GM21367 (cell line): ENCODE results near the gene KLF14.
"Not testable (repeated sequence)": the region's sequence is repeated elsewhere in the genome, so short reads cannot be mapped to it uniquely, and the experiment has no call there.

Source experiments
- ATAC-seq: cut with Tn5 transposase; IDR thresholded peaks from one replicate; pipeline ENCODE4 v1.9.1; 2021; ENCODE audit not compliant: unreplicated experiment

KLF14 gene

DNA sequence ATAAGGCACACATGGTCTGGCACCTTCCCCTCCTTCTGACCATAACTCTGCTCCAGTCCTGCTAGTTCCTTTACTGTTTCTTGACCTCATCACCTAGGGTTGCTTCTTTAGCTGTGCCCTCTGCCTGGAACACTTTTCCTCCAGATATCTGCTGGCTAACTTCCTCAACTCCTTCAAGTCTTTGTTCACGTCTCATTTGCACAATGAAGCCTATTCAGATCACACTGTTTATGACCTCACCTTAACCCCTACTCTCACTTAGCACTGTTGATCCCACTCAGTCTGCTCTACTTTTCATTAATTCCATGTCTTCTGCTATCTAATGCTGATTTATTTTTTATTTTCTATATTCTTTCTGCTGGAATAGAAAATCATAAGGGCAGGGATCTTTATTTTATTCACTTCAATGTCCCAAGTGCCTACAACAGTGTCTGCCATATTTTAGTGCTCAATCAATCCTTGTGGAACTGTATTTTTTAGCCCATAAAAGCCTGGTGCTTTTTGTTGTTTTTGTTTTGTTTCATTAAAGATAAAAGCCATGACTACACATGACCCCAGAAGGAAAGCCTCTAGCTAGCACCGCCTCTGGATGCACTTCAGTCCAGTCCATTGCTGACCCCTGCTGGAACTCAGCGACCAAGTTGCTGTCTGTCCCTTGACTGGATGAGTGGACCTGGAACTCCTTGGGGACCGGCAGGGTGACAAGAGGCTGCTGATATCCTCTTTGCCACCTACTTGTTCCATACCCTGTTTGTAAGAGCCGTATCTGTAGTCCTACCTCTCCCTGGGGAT is 12.3 kb downstream of the KLF14 start:
- no peak for ATAC-seq

DNA sequence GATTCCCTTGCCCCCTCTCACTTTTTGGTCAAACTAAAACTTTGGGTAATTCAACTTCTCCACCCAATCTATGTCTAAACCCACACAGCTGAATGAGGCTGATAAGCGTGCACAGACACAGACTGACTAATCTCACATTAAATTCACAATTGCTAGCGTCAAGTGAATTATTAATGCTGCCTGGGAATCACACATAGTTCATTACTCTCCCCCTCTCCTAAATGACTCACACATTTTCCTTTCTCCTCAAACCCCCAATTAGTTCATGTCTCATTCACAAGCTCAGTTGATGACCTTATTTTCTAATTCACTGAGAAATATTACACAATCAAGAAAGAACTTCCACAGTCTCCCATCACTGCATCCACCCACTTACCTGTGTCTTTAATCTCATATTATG is 14.5 kb downstream of the KLF14 start:
- no peak for ATAC-seq

DNA sequence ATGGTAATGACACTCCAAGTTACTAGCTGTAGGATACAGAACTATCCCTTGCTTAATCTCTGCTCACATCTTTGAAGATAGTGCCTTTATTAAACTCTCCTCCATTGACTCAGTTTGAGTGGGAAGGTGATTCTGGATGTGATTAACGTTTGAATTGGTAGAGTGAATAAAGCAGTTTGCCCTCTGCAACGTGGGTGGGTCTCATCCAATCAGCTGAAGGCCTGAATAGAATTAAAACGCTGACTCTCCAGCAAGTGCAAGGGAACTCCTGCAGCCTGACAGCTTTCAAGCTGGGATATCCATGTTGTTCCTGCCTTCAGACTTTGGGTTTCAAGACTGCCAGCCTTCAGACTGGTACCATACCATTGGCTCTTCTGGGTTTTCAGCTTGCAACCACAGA is 21.6 kb downstream of the KLF14 start:
- no peak for ATAC-seq

DNA sequence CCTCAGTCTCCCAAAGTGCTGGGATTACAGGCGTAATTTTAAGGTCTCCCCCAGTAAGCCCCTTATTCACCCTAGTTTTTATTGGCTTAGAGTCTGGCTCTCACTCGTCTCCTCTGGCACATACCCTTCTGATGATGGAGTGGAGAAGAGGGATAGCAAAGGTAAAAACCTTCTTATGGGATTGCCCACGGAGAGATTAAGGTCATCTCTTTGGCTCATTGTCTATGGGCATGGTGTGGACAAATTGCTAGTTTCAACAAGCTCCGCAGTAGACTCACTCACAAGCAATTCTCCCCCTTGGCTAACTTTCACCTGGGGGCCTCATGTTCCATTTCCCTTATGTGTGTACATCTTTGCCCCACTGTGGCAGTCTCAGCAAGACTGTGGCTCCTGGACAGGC is 25.2 kb downstream of the KLF14 start:
- ATAC-seq = no peak

DNA sequence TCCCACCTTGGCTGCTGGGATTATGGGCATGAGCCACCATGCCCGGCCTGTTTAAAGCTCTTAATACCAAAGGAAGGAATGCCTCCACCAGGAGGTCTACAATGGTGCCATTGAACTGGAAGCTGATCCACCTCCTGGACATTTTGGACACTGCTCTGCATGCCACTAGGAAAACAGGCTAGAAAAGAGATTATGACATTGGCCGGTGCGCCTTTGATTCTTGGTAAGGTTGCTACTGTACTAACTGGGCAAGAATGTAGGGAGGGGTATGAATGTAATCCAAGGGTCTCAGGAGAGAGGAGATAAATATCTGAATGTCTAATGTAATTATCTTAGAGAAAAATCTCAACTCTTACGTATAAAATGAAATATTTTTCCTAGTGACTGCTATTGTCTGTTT is 26.0 kb downstream of the KLF14 start:
- ATAC-seq = no peak

DNA sequence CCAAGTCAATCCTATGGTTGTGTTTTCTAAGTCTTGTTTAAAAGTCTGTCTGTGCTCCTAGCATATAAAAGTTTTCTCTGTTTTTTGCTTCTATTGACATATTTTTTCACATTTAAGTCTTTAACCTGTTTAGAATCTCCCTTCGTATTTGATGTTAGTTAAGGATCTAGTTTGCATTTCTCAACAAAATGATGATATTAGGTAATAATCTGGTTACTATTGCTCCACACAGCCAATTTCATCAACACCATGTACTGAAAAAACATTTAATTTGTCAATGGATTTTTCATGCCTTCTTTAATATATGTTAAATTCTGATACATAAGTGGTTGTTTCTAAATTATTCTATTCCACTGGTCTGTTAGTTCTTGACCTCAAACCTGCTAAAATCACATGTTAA is 30.2 kb downstream of the KLF14 start:
- no peak for ATAC-seq

DNA sequence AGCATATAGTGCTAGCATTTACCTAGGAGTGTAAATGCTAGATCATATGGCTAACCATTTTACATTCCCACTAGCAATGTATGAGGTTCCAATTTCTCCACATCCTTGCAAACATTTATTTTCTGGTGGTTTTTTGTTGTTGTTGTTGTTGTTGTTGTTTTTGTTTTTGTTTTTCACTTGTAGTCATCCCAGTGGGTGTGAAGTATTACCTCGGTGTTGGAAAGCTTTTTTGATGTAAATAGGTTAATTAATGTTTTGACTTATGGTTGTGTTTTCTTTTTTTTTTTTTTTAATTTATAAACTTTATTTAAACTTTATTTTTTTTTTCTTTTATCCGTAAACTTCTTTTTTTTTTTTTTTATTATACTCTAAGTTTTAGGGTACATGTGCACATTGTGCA is 32.4 kb downstream of the KLF14 start:
- ATAC-seq = no peak

DNA sequence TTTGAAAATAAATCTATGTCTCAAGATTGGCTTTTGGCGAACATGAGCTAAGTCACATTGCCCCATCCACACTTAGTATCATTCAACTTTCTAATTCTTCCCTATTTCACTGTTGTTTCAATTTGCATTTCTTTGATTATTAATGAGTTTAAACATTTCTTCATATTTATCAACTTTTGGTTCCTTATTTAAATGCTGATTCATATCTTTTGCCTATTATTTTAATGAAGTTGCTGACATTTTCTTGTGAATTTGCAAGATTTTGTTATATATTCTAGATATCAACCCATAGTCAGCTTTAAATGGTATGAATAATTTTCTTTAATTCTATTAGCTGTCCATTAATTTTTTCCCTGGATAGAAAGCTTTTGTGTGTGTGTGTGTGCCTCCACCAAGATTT is 33.2 kb downstream of the KLF14 start:
- no peak for ATAC-seq

DNA sequence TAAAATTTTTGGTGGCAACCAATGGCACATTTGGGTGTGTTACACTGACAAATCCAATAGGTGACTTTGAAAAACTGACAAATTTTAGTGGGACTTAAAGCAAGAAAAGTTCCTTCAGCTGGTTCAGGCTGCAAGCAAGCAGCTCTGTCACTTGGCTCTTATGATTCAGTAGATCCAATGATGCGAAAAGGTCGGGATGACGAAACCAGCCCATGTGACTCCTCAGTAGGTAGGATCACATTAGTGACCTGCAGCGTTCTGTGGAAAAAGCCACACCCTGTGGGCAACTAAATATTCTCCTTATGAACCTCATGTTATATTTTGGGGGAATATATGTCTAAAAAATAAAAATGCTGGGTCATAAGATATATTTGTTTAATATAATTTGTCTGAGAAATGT is 34.3 kb downstream of the KLF14 start:
- no peak for ATAC-seq

DNA sequence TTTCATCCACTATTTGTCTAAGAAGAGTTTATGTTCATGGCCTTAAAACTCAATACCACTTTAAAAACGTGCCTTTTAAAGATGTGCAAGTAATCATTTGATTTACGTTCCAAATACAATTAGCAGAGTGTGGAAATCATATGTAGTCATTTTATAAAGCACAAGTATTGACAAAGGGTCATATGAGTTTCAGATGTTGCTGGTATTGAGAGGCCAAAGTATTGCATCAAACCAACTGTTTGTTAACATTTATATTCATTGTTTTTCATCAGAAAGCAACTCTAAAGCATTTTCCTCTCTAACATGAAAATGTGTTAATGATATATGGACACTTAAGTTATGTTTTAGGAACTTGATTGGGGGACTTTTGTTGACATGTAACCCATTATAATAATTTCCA is 36.2 kb downstream of the KLF14 start:
- no peak for ATAC-seq

DNA sequence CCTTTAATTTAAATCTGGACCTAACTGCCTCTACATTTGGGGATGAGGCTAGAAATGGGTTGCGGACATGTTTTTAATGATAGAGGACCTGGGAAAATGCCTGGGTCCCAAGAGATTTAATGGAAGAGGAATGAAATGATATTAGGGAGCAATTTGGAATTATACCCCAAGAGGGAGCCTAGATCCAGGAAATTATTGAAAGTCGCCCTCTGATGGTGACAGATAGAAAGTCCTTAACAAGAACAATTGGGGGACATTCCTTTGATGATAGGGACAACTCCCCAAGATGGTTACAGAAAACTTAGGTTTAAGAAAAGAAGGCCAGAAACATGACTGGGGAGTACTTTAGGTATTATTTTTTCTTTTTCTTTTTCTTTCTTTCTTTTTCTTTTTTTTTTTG is 38.2 kb downstream of the KLF14 start:
- no peak for ATAC-seq

DNA sequence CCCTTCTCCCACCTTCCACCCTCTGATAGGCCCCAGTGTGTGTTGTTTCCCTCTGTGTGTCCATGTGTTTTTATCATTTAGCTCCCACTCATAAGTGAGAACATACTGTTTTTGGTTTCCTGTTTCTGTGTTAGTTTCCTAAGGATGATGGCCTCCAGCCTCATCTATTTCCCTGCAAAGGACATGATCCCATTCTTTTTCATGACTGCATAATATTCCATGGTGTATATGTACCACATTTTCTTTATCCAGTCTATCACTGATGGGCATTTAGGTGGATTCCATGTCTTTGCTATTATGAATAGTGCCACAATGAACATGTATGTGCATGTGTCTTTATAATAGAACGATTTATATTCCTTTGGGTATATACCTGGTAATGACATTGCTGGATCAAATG is 41.6 kb downstream of the KLF14 start:
- not testable (repeated sequence) for ATAC-seq

DNA sequence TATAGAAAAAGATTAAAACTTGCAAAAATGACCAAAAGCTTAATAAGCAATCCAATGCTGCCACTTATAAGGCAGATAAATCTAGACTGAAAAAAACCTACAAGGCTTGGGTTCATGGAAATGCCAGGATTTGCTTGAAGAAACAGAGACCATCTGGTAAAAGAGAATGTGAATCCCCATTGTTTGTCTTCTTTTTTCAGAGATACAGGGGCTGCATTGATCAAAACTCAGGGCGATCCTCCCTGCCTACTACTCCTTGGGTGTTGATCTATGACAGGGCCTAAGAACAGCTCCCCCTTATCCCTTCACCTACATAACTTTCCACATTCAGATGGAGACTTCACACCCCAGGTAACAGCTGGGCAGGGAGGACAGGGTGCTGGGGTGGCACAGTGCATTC is 44.3 kb downstream of the KLF14 start:
- no peak for ATAC-seq

DNA sequence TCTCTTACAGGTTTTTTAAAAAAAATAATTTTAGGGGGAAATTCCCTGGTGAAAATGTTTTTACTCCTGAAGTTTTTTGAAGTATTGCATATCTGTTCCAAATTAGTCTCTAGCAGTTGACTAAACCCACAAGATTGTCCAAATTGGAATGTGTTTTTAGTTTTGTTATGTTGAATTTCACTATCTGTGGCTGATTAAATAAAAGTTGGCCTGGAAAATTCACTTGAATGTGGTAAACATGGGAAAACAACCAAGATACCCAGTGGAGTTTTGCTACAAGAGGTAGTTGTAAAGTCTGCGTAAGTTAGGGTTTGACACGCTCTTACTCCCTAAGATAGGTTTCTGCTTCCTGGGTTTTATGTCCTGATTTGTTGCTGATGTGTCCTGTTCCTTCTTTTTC is 51.0 kb downstream of the KLF14 start:
- ATAC-seq = no peak
